Measurements from ENCODE around the gene TDP1. TPM values are rescaled to one million over a fixed set of nuclear protein-coding genes. Genes with fewer than 3 reads are reported as not detected.

The TDP1 gene
- total and polyA plus RNA-seq, 2 of the 4 experiments (the other 2 are of a cell fraction), result 23.3 to 53.1 TPM

DNA sequence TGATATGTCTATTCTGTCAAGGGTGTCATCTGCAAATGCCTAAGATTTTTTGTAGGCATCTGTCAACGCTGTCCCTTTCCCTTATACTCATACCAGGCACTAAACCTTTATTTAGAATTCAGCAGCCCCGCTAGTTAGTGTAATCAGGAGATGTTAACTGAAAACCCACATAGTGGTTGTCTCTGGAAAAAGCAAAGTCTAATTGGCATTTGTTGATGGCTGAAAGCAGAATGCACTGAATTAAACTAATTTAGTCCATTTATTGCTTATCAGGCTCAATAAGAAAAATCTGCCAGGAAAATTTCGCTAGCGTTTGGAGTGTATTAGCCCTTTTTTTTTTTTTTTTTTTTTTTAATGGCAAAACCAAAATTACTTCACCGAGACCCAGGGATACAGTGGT lies 34.5 kb downstream of the TDP1 start:
- Histone ChIP-seq H2BK120ac (ENCODE audit: low read depth, low read length) (no peak overlapping the region), H2AK5ac (ENCODE audit: low read depth, low read length) (no peak overlapping the region), H4K91ac (ENCODE audit: insufficient read depth, low read depth, low read length) (no peak overlapping the region), H3K4me1 (ENCODE audit: control insufficient read depth, insufficient read depth, low read length) (peaks cover 2% of the 10 kb centered on the region; the same call in 1 of the 2 replicates), H3K27ac (ENCODE audit: insufficient read depth, low read length) (no peak overlapping the region), H3K56ac (ENCODE audit: extremely low read depth, insufficient read depth, low read length) (no peak overlapping the region), H3K23ac (ENCODE audit: low read depth, low read length) (no peak overlapping the region), H3K79me1 (ENCODE audit: low read depth in 1 of 2, low read length in 2 of 2) (peaks cover 2 to 4% of the 10 kb centered on the region in 2 experiments; a peak in 2 of 4 replicates), H3K36me3 (ENCODE audit: control insufficient read depth, insufficient read depth, low read length) (peaks cover 17% of the 10 kb centered on the region), H3K4ac (ENCODE audit: low read depth, low read length) (no peak overlapping the region), H3K9me1 (ENCODE audit: insufficient read depth, low read length) (no peaks in the 10 kb centered on the region; the same call in 1 of the 2 replicates), H4K8ac (ENCODE audit: low read depth in 2 of 2, low read length in 2 of 2) (no peak overlapping the region), H3K14ac (replicated peaks; ENCODE audit: low read depth, low read length) (no peak overlapping the region), H3K9me3 (ENCODE audit: control insufficient read depth, insufficient read depth, low read length) (no peaks in the 10 kb centered on the region), H4K5ac (ENCODE audit: low read depth, low read length) (no peak overlapping the region), H2AK9ac (replicated peaks; ENCODE audit: low read depth, low read length, poor library complexity) (no peak overlapping the region), H3K18ac (ENCODE audit: low read depth, low read length) (no peak overlapping the region), H2AFZ (replicated peaks; ENCODE audit: low read length, poor library complexity) (no peak overlapping the region), H3K9ac (ENCODE audit: low read depth, low read length) (no peak overlapping the region), H2BK15ac (ENCODE audit: low read depth, low read length) (no peak overlapping the region), H3K27me3 (ENCODE audit: control insufficient read depth, insufficient read depth, low read length) (no peaks in the 10 kb centered on the region), H2BK20ac (ENCODE audit: low read depth, low read length) (no peak overlapping the region), H2BK5ac (ENCODE audit: low read depth, low read length, poor library complexity, severe bottlenecking) (no peak overlapping the region), H4K20me1 (ENCODE audit: insufficient read depth, low read length) (no peaks in the 10 kb centered on the region), H3K4me3 (ENCODE audit: insufficient read depth, low read depth, low read length) (no peak overlapping the region), H3K4me2 (ENCODE audit: low read depth, low read length) (no peak overlapping the region)
- dilution Hi-C loops (cut with HindIII; ENCODE audit: low sequenced_read_pairs, unreplicated experiment) (no loop called here), in situ Hi-C loops (cut with MboI; ENCODE audit: low sequenced_read_pairs) (no loop called here), intact Hi-C loops (cut with micrococcal nuclease) (no loop called here)
- TF ChIP-seq, protein P1, sequence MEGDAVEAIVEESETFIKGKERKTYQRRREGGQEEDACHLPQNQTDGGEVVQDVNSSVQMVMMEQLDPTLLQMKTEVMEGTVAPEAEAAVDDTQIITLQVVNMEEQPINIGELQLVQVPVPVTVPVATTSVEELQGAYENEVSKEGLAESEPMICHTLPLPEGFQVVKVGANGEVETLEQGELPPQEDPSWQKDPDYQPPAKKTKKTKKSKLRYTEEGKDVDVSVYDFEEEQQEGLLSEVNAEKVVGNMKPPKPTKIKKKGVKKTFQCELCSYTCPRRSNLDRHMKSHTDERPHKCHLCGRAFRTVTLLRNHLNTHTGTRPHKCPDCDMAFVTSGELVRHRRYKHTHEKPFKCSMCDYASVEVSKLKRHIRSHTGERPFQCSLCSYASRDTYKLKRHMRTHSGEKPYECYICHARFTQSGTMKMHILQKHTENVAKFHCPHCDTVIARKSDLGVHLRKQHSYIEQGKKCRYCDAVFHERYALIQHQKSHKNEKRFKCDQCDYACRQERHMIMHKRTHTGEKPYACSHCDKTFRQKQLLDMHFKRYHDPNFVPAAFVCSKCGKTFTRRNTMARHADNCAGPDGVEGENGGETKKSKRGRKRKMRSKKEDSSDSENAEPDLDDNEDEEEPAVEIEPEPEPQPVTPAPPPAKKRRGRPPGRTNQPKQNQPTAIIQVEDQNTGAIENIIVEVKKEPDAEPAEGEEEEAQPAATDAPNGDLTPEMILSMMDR (conservative IDR thresholded peaks at IDR 0.05; ENCODE audit: low read depth, low read length), result no peak
- TF ChIP-seq CHD1 (IDR thresholded peaks at IDR 0.05; ENCODE audit: low read depth, low read length), result no peak
- TF ChIP-seq RCOR1 (IDR thresholded peaks at IDR 0.05; ENCODE audit: insufficient replicate concordance, low read length), result no peak
- no peak for TF ChIP-seq MAZ (IDR thresholded peaks at IDR 0.05; ENCODE audit: borderline replicate concordance, low read depth, low read length)
- no peak for TF ChIP-seq MAFK (IDR thresholded peaks at IDR 0.05; ENCODE audit: low read depth, low read length)
- TF ChIP-seq RAD21 (IDR thresholded peaks at IDR 0.05; ENCODE audit: low read length), result no peak
- TF ChIP-seq FOS (IDR thresholded peaks at IDR 0.05; ENCODE audit: low read depth, low read length), result no peak
- TF ChIP-seq, protein P2, sequence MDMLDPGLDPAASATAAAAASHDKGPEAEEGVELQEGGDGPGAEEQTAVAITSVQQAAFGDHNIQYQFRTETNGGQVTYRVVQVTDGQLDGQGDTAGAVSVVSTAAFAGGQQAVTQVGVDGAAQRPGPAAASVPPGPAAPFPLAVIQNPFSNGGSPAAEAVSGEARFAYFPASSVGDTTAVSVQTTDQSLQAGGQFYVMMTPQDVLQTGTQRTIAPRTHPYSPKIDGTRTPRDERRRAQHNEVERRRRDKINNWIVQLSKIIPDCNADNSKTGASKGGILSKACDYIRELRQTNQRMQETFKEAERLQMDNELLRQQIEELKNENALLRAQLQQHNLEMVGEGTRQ (IDR thresholded peaks at IDR 0.05; ENCODE audit: low read depth, low read length), result no peak
- TF ChIP-seq RFX5 (IDR thresholded peaks at IDR 0.05; ENCODE audit: low read depth, low read length), result no peak
- TF ChIP-seq MXI1 (IDR thresholded peaks at IDR 0.05; ENCODE audit: borderline replicate concordance, low read depth, low read length), result no peak
- TF ChIP-seq, protein P3, sequence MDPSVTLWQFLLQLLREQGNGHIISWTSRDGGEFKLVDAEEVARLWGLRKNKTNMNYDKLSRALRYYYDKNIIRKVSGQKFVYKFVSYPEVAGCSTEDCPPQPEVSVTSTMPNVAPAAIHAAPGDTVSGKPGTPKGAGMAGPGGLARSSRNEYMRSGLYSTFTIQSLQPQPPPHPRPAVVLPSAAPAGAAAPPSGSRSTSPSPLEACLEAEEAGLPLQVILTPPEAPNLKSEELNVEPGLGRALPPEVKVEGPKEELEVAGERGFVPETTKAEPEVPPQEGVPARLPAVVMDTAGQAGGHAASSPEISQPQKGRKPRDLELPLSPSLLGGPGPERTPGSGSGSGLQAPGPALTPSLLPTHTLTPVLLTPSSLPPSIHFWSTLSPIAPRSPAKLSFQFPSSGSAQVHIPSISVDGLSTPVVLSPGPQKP (IDR thresholded peaks at IDR 0.05; ENCODE audit: borderline replicate concordance, low read depth, low read length), result no peak
- TF ChIP-seq POLR2A (IDR thresholded peaks at IDR 0.05; ENCODE audit: low read depth, low read length), result no peak
- TF ChIP-seq NFE2L2 (IDR thresholded peaks at IDR 0.05; ENCODE audit: low read depth, low read length), result no peak
- ChIA-PET CTCF (no interaction called here), POLR2A (ENCODE audit: unreplicated experiment) (no interaction called here)
- no peak for DNase-seq
- no CpG with 5 or more reads among the region's 5 CpGs for WGBS, 2 experiments (ENCODE audit: extremely low coverage in 2 of 2, insufficient read length in 1 of 2)
- no TSS peak for BruUV-seq (replicated peaks)
- no peak for ATAC-seq (ENCODE audit: low read depth)
